PC-9 (cell line): ENCODE results near the gene EMILIN3. TPM values are rescaled to one million over a fixed set of nuclear protein-coding genes. Genes with fewer than 3 reads are reported as not detected.

Experiments
- BruUV-seq: library from RNA; stranded (reverse); fragments of 400-500 nt; replicated peaks from 2 replicates; lab custom pipeline; 2021; lab: Mats Ljungman, UMichigan
- CTCF ChIA-PET: fragments of 300-600 bp; sonication (Branson Sonifier 250); formaldehyde crosslinking; loops from one replicate; lab custom pipeline; 2022; ENCODE audit warnings: antibody characterized with exemption; lab: Charles Lee
- POLR2A ChIA-PET: fragments of 300-600 bp; sonication (Branson Sonifier 250); formaldehyde crosslinking; loops from one replicate; lab custom pipeline; 2022; ENCODE audit warnings: antibody characterized with exemption; ENCODE audit not compliant: unreplicated experiment; lab: Charles Lee
- DNase-seq, 2 experiments: peaks; one replicate each; pipeline versions ENCODE4 v3.0.0 to v3.0.0-alpha.2; 2015 to 2022; ENCODE audit warnings: mixed read lengths in 1 of 2
- H2AFZ ChIP-seq: fragments of 200-600 bp; sonication (generic); 2 replicates; pipeline ENCODE4 v1.8.1; 2017; ENCODE audit warnings: antibody characterized with exemption
- H3F3A ChIP-seq: fragments of 200-600 bp; sonication (generic); 2 replicates; pipeline ENCODE4 v1.8.1; 2017; ENCODE audit warnings: antibody characterized with exemption, mild to moderate bottlenecking, low read depth; ENCODE audit not compliant: insufficient read depth
- H3K27ac ChIP-seq: fragments of 200-600 bp; sonication (generic); 2 replicates; pipeline ENCODE4 v1.6.1; 2016; ENCODE audit warnings: mixed run types
- H3K27me3 ChIP-seq: fragments of 200-600 bp; sonication (generic); 2 replicates; pipeline ENCODE4 v1.6.1; 2016; ENCODE audit warnings: low read depth, mixed run types; ENCODE audit not compliant: insufficient read depth
- H3K36me3 ChIP-seq: fragments of 200-600 bp; sonication (generic); 2 replicates; pipeline ENCODE4 v1.6.1; 2016; ENCODE audit warnings: low read depth, mixed run types
- H3K4me1 ChIP-seq: fragments of 200-600 bp; sonication (generic); replicated peaks from 2 replicates; pipeline ENCODE4 v1.6.1; 2016; ENCODE audit warnings: mixed run types; ENCODE audit not compliant: insufficient read depth
- H3K4me2 ChIP-seq: fragments of 200-600 bp; sonication (generic); 2 replicates; pipeline ENCODE4 v1.6.1; 2017; ENCODE audit warnings: mixed run types
- H3K4me3 ChIP-seq: fragments of 200-600 bp; sonication (generic); 2 replicates; pipeline ENCODE4 v1.6.1; 2016; ENCODE audit warnings: mixed run types
- H3K79me2 ChIP-seq: fragments of 200-600 bp; sonication (generic); 2 replicates; pipeline ENCODE4 v1.6.1; 2017; ENCODE audit warnings: low read depth, mixed run types
- H3K9me2 ChIP-seq: fragments of 200-600 bp; sonication (generic); 2 replicates; pipeline ENCODE4 v1.8.1; 2017; ENCODE audit warnings: mild to moderate bottlenecking; ENCODE audit not compliant: insufficient read depth
- H3K9me3 ChIP-seq: fragments of 200-600 bp; sonication (generic); 2 replicates; pipeline ENCODE4 v1.8.1; 2016; ENCODE audit warnings: low read depth; ENCODE audit not compliant: insufficient read depth
- H4K20me1 ChIP-seq: fragments of 200-600 bp; sonication (generic); 2 replicates; pipeline ENCODE4 v1.8.1; 2017; ENCODE audit not compliant: insufficient read depth
- CTCF ChIP-seq: fragments of 200-600 bp; sonication (generic); conservative IDR thresholded peaks from 2 replicates; pipeline ENCODE4 v1.6.1; 2017; ENCODE audit warnings: mixed run types, antibody characterized with exemption, mild to moderate bottlenecking, moderate library complexity
- EZH2 ChIP-seq: fragments of 200-600 bp; sonication (generic); IDR thresholded peaks from 2 replicates; pipeline ENCODE4 v1.8.0; 2017; ENCODE audit warnings: antibody characterized with exemption, low read depth
- intact Hi-C: fragments of 100-400 bp; cut with micrococcal nuclease; formaldehyde crosslinking; loops from one replicate; pipeline ENCODE4 v1.10.0; 2022; ENCODE audit not compliant: unreplicated experiment
- total RNA-seq: library from RNA; stranded (reverse); gene quantifications from 2 replicates; pipeline ENCODE4 v1.2.3, GENCODE V29; 2021

Gene EMILIN3
- total RNA-seq, 1 experiment from 2014 or later, result not detected

GRCh38 chr20:41380551-41381193, 14.1 kb upstream of the EMILIN3 start:
- no peaks in the 10 kb centered on the region for H3K4me1 ChIP-seq
- H3K4me3 ChIP-seq, result no peak overlapping the region
- H2AFZ ChIP-seq, result no peak overlapping the region
- no TSS peak for BruUV-seq
- H3K9me2 ChIP-seq, result no peaks in the 10 kb centered on the region
- H3K27ac ChIP-seq, result no peak overlapping the region
- peaks cover 60% of the 10 kb centered on the region for H3K27me3 ChIP-seq
- DNase-seq, result peak in 1 of 2 experiments; percentile 27
- H3K4me2 ChIP-seq, result no peak overlapping the region
- TF ChIP-seq CTCF, result no peak
- no peak for TF ChIP-seq EZH2
- POLR2A ChIA-PET, result interaction anchor here (0.6 kb wide), 1 partner anchor 395 kb away, joined by 3 read pairs; no protein-coding TSS in a partner anchor
- H3K36me3 ChIP-seq, result no peaks in the 10 kb centered on the region
- no peaks in the 10 kb centered on the region for H3K9me3 ChIP-seq
- H4K20me1 ChIP-seq, result no peaks in the 10 kb centered on the region
- intact Hi-C loops, result no loop called here
- H3F3A ChIP-seq, result no peaks in the 10 kb centered on the region
- H3K79me2 ChIP-seq, result no peaks in the 10 kb centered on the region
- CTCF ChIA-PET, result no interaction called here

GRCh38 chr20:41379551-41379950, 12.9 kb upstream of the EMILIN3 start:
- Histone ChIP-seq H3K27ac (no peak overlapping the region), H2AFZ (no peak overlapping the region), H3K27me3 (peaks cover 62% of the 10 kb centered on the region), H3K4me3 (no peak overlapping the region), H3K9me3 (no peaks in the 10 kb centered on the region), H3K4me1 (no peaks in the 10 kb centered on the region), H3F3A (no peaks in the 10 kb centered on the region), H4K20me1 (no peaks in the 10 kb centered on the region), H3K79me2 (no peaks in the 10 kb centered on the region), H3K36me3 (no peaks in the 10 kb centered on the region), H3K9me2 (no peaks in the 10 kb centered on the region), H3K4me2 (no peak overlapping the region)
- POLR2A ChIA-PET, result no interaction called here
- no peak for DNase-seq
- no TSS peak for BruUV-seq
- CTCF ChIA-PET, result no interaction called here
- TF ChIP-seq CTCF (no peak), EZH2 (no peak)
- intact Hi-C loops, result no loop called here

- Histone ChIP-seq H3K9me3 (no peaks in the 10 kb centered on the region), H3K27me3 (peaks cover 55% of the 10 kb centered on the region), H2AFZ (no peak overlapping the region), H3K9me2 (no peaks in the 10 kb centered on the region), H3F3A (no peaks in the 10 kb centered on the region), H3K79me2 (no peaks in the 10 kb centered on the region), H3K36me3 (no peaks in the 10 kb centered on the region), H3K27ac (no peak overlapping the region), H3K4me2 (no peak overlapping the region), H3K4me3 (no peak overlapping the region), H4K20me1 (no peaks in the 10 kb centered on the region), H3K4me1 (no peaks in the 10 kb centered on the region)
- CTCF ChIA-PET, result no interaction called here
- intact Hi-C loops, result no loop called here
- POLR2A ChIA-PET, result no interaction called here
- no TSS peak for BruUV-seq
- no peak for TF ChIP-seq CTCF
- no peak for TF ChIP-seq EZH2
- DNase-seq, result peak in 1 of 2 experiments; percentile 6
These were observed 10.7 kb upstream of the EMILIN3 start for GRCh38 chr20:41377275-41377674.
